Measurements from ENCODE around the gene CCN5. TPM values are rescaled to one million over a fixed set of nuclear protein-coding genes. Genes with fewer than 3 reads are reported as not detected.

CCN5 gene
- total and polyA plus RNA-seq, 2 of the 13 experiments (the other 11 are each of a cell fraction or from before 2014, with no cell fraction given) = 0.12 TPM; not detected in 1

DNA sequence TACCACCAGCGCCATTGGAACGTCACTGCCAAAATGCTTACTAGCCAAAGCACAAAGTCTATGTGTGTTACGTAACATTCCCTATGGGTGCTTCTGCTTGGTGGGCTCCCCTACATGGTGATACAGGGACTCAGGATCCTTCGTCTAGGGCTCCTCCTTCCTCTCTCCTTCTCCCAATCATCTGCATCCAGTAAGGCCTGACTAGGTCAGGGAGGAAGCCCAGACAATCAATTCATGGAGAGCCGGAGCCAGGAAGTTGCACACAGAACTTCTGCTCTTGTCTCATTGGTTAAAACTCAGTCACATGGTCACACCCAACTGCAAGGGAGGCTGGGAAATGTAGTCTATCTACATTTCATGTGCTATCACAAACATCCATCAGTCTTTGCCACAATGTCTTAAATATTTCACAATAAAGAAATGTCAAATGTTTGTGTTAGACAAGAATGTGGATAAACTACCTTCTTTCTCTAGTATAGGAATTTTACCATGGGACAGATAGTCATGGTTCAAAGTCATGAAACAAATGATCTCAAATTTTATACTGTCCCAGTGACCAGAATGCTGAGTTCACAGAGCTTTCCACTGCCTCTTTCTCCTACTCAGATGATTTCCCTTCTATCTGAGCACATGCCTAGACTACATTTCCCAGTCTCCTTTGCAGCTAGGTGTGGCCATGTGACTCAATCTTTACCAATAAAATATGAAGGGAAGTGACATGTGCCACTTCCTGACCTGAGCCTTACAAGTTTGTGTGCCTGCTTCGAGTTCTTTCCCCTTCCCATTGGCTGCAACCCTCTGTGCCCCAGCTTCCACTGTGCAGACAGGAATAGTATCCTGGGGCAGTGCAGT is 21.2 kb downstream of the CCN5 start (continued):
- TF ChIP-seq, protein P1, sequence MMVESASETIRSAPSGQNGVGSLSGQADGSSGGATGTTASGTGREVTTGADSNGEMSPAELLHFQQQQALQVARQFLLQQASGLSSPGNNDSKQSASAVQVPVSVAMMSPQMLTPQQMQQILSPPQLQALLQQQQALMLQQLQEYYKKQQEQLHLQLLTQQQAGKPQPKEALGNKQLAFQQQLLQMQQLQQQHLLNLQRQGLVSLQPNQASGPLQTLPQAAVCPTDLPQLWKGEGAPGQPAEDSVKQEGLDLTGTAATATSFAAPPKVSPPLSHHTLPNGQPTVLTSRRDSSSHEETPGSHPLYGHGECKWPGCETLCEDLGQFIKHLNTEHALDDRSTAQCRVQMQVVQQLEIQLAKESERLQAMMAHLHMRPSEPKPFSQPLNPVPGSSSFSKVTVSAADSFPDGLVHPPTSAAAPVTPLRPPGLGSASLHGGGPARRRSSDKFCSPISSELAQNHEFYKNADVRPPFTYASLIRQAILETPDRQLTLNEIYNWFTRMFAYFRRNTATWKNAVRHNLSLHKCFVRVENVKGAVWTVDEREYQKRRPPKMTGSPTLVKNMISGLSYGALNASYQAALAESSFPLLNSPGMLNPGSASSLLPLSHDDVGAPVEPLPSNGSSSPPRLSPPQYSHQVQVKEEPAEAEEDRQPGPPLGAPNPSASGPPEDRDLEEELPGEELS (CRISPR knock-in tag; IDR thresholded peaks at IDR 0.05) = 0 out of 2 replicates have a peak, but pooled peaks have one; percentile 15
- TF ChIP-seq REL (CRISPR knock-in tag; conservative IDR thresholded peaks at IDR 0.05) (no peak), CEBPG (CRISPR knock-in tag; IDR thresholded peaks at IDR 0.05) (peak; percentile 90), ZNF17 (CRISPR knock-in tag; IDR thresholded peaks at IDR 0.05) (no peak), FOXK2 (IDR thresholded peaks at IDR 0.05) (no peak), ZNF766 (CRISPR knock-in tag; IDR thresholded peaks at IDR 0.05; ENCODE audit: borderline replicate concordance) (no peak), ZBTB1 (CRISPR knock-in tag; IDR thresholded peaks at IDR 0.05; ENCODE audit: borderline replicate concordance) (no peak), E2F2 (CRISPR knock-in tag; IDR thresholded peaks at IDR 0.05; ENCODE audit: borderline replicate concordance) (no peak), SYNCRIP (IDR thresholded peaks at IDR 0.05; ENCODE audit: insufficient read depth, low read depth, low read length) (no peak), SNRNP70 (IDR thresholded peaks at IDR 0.05; ENCODE audit: low read depth, low read length) (no peak), NCOR1 (IDR thresholded peaks at IDR 0.05; ENCODE audit: borderline replicate concordance, low read length) (peak; percentile 51; the same call in 1 of the 2 replicates), GLI4 (CRISPR knock-in tag; IDR thresholded peaks at IDR 0.05; ENCODE audit: borderline replicate concordance) (no peak), ARNT (IDR thresholded peaks at IDR 0.05) (no peak), NFIB (CRISPR knock-in tag; IDR thresholded peaks at IDR 0.05; ENCODE audit: borderline replicate concordance) (no peak), NFE2L1 (CRISPR knock-in tag; IDR thresholded peaks at IDR 0.05; ENCODE audit: borderline replicate concordance) (no peak), ZNF253 (CRISPR knock-in tag; IDR thresholded peaks at IDR 0.05; ENCODE audit: borderline replicate concordance) (no peak), CCDC6 (CRISPR knock-in tag; IDR thresholded peaks at IDR 0.05) (no peak), ZSCAN21 (CRISPR knock-in tag; IDR thresholded peaks at IDR 0.05; ENCODE audit: borderline replicate concordance) (peak; percentile 34; the same call in 1 of the 2 replicates), ZFP82 (CRISPR knock-in tag; IDR thresholded peaks at IDR 0.05; ENCODE audit: borderline replicate concordance) (no peak), ZBTB44 (CRISPR knock-in tag; IDR thresholded peaks at IDR 0.05) (no peak), REPIN1 (CRISPR knock-in tag; IDR thresholded peaks at IDR 0.05; ENCODE audit: borderline replicate concordance, low read depth) (no peak), CBFB (CRISPR knock-in tag; IDR thresholded peaks at IDR 0.05) (peak; percentile 76; the same call in 1 of the 2 replicates)
- TF ChIP-seq, protein P2, sequence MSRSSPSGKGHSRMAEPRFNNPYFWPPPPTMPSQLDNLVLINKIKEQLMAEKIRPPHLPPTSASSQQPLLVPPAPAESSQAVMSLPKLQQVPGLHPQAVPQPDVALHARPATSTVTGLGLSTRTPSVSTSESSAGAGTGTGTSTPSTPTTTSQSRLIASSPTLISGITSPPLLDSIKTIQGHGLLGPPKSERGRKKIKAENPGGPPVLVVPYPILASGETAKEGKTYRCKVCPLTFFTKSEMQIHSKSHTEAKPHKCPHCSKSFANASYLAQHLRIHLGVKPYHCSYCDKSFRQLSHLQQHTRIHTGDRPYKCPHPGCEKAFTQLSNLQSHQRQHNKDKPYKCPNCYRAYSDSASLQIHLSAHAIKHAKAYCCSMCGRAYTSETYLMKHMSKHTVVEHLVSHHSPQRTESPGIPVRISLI (CRISPR knock-in tag; IDR thresholded peaks at IDR 0.05; ENCODE audit: borderline replicate concordance) = no peak
